A673 (cell line): ENCODE measurements around the gene CUX1. TPM values are rescaled to one million over a fixed set of nuclear protein-coding genes. Genes with fewer than 3 reads are reported as not detected.

Source experiments
- BruUV-seq: library from RNA; stranded (reverse); fragments of 400-500 nt; replicated peaks from 2 replicates; lab custom pipeline; 2021; lab: Mats Ljungman, UMichigan
- CTCF ChIA-PET: fragments of 300-600 bp; sonication (Branson Sonifier 250); formaldehyde crosslinking; loops from one replicate; lab custom pipeline; 2022; ENCODE audit warnings: antibody characterized with exemption; lab: Charles Lee
- POLR2A ChIA-PET: fragments of 300-600 bp; sonication (Branson Sonifier 250); formaldehyde crosslinking; loops from one replicate; lab custom pipeline; 2022; ENCODE audit warnings: antibody characterized with exemption; ENCODE audit not compliant: low non-redundant PET; lab: Charles Lee
- DNase-seq: peaks from one replicate; pipeline ENCODE4 v3.0.0-alpha.2; 2015; ENCODE audit warnings: low spot score
- H3K27ac ChIP-seq: fragments of 200-600 bp; sonication (generic); 2 replicates; pipeline ENCODE4 v1.5.1; 2016; ENCODE audit warnings: mixed run types, low read depth, mild to moderate bottlenecking, mixed read lengths, antibody characterized with exemption, low read length; ENCODE audit not compliant: poor library complexity, severe bottlenecking
- H3K27me3 ChIP-seq: fragments of 200-600 bp; sonication (generic); replicated peaks from 2 replicates; pipeline ENCODE4 v1.6.1; 2017; ENCODE audit warnings: mixed run types, low read depth, mild to moderate bottlenecking, mixed read lengths, antibody characterized with exemption, low read length; ENCODE audit not compliant: insufficient read depth, poor library complexity
- H3K36me3 ChIP-seq: fragments of 200-600 bp; sonication (generic); 2 replicates; pipeline ENCODE4 v1.6.1; 2016; ENCODE audit warnings: mixed run types, mild to moderate bottlenecking, mixed read lengths, antibody characterized with exemption, low read length; ENCODE audit not compliant: insufficient read depth, poor library complexity, severe bottlenecking
- H3K4me1 ChIP-seq: fragments of 200-600 bp; sonication (generic); 2 replicates; pipeline ENCODE4 v1.6.1; 2017; ENCODE audit warnings: mixed run types, mild to moderate bottlenecking, mixed read lengths, antibody characterized with exemption, low read length; ENCODE audit not compliant: insufficient read depth, poor library complexity, severe bottlenecking
- H3K4me3 ChIP-seq: fragments of 200-600 bp; sonication (generic); 2 replicates; pipeline ENCODE4 v1.5.1; 2016; ENCODE audit warnings: low read depth, mixed run types, mild to moderate bottlenecking, mixed read lengths, low read length; ENCODE audit not compliant: poor library complexity, severe bottlenecking
- H3K9me3 ChIP-seq: fragments of 200-600 bp; sonication (generic); 2 replicates; pipeline ENCODE4 v1.6.1; 2016; ENCODE audit warnings: mixed run types, low read depth, mild to moderate bottlenecking, mixed read lengths, antibody characterized with exemption, low read length; ENCODE audit not compliant: poor library complexity, severe bottlenecking
- EZH2 ChIP-seq: fragments of 200-600 bp; sonication (generic); IDR thresholded peaks from 2 replicates; pipeline ENCODE4 v1.6.1; 2017; ENCODE audit warnings: borderline replicate concordance, low read depth, mild to moderate bottlenecking, mixed read lengths, antibody characterized with exemption, low read length; ENCODE audit not compliant: poor library complexity, severe bottlenecking
- intact Hi-C: fragments of 100-400 bp; cut with micrococcal nuclease; formaldehyde crosslinking; loops from one replicate; pipeline ENCODE4 v1.10.0; 2022; ENCODE audit not compliant: unreplicated experiment
- total RNA-seq: library from RNA; stranded (reverse); gene quantifications from 2 replicates; pipeline ENCODE4 v1.2.3, GENCODE V29; 2021
- TF ChIP-seq, protein P1 (sequence below): fragments of 300-800, 200-600 bp; sonication (generic); conservative IDR thresholded peaks from 2 replicates; pipeline ENCODE4 v1.5.1; 2017; ENCODE audit warnings: low read depth, mild to moderate bottlenecking, antibody characterized with exemption, low read length, moderate library complexity, mixed read lengths

CUX1 gene
- total RNA-seq, 1 experiment from 2014 or later = 49.4 TPM

DNA sequence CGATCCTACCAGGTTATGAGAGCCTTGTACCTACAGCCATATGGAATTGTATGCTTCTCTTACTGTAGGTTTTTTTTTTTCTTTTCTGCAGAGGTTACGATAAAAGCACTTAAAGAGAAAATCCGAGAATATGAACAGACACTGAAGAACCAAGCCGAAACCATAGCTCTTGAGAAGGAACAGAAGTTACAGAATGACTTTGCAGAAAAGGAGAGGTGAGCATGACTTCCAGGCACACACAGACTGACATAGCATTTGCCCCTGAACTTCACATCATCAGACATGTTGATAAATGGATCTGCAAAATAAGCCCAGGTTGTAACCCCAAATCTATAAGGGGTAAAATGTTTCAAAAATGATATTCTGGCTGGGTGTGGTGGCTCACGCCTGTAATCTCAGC lies 286.8 kb downstream of the CUX1 start:
- no peak for DNase-seq
- ChIA-PET POLR2A (no interaction called here), CTCF (no interaction called here)
- no peaks in the 10 kb centered on the region for H3K9me3 ChIP-seq
- BruUV-seq = no TSS peak
- H3K4me1 ChIP-seq = no peaks in the 10 kb centered on the region
- no peak overlapping the region for H3K27ac ChIP-seq
- H3K4me3 ChIP-seq = no peak overlapping the region
- no peaks in the 10 kb centered on the region for H3K27me3 ChIP-seq
- TF ChIP-seq EZH2 = no peak
- TF ChIP-seq, protein P1, sequence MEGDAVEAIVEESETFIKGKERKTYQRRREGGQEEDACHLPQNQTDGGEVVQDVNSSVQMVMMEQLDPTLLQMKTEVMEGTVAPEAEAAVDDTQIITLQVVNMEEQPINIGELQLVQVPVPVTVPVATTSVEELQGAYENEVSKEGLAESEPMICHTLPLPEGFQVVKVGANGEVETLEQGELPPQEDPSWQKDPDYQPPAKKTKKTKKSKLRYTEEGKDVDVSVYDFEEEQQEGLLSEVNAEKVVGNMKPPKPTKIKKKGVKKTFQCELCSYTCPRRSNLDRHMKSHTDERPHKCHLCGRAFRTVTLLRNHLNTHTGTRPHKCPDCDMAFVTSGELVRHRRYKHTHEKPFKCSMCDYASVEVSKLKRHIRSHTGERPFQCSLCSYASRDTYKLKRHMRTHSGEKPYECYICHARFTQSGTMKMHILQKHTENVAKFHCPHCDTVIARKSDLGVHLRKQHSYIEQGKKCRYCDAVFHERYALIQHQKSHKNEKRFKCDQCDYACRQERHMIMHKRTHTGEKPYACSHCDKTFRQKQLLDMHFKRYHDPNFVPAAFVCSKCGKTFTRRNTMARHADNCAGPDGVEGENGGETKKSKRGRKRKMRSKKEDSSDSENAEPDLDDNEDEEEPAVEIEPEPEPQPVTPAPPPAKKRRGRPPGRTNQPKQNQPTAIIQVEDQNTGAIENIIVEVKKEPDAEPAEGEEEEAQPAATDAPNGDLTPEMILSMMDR = no peak
- no peaks in the 10 kb centered on the region for H3K36me3 ChIP-seq
- intact Hi-C loops = no loop called here

DNA sequence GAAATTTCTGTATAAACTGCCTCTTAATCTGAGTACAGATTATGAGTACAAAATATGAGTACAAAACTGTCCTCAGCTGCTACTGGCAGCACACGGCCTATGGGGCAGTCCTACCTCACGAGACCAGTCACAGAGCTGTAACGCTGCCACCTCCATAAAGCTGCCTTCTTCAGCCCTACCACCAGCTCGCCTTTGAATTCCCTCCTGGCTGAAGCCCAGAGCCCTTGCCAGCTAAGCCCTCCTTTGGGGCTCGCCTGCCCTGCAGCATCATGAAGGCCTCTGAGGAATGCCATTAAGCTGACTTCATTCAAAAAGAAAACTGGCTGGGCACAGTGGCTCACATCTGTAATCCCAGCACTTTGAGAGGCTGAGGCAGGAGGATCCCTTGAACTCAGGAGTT lies 289.2 kb downstream of the CUX1 start:
- no peak for DNase-seq
- Histone ChIP-seq H3K9me3 (no peaks in the 10 kb centered on the region), H3K4me3 (no peak overlapping the region), H3K36me3 (no peaks in the 10 kb centered on the region), H3K27me3 (no peaks in the 10 kb centered on the region), H3K4me1 (no peaks in the 10 kb centered on the region), H3K27ac (no peak overlapping the region)
- TF ChIP-seq EZH2 = no peak
- TF ChIP-seq, protein P1 = no peak
- POLR2A ChIA-PET = no interaction called here
- no TSS peak for BruUV-seq
- intact Hi-C loops = no loop called here
- CTCF ChIA-PET = no interaction called here

DNA sequence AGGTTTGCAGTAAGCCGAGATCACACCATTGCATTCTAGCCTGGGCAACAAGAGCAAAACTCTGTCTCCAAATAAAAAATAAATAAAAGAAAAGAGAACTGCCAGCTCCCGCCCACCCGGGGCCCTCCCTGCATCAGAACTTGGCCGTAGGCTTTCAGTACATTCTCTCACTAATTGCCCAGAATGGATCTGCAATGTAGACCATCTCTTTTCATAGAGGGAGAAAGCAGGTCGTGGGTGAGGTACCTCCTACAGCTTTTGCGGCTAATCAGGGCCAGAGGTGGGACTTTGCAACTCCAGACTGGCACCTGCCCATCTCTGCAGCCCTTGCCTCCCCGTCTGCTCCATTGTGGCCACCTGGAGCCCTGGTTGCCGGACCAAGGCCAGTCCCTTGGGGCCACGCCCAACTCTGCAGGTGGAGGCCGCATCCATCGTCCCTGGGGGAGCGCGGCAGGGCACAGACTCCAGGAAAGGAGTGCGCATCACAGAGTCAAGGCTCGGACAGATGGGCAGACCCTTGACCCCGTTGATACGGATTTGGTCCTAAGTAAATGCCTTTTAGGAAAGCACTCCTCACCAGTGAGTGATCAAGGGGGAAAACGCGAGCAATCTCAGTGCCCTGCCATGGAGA lies 290.2 kb downstream of the CUX1 start:
- ChIA-PET CTCF (no interaction called here), POLR2A (no interaction called here)
- intact Hi-C loops = no loop called here
- Histone ChIP-seq H3K9me3 (no peaks in the 10 kb centered on the region), H3K36me3 (no peaks in the 10 kb centered on the region), H3K27ac (no peak overlapping the region), H3K4me1 (no peaks in the 10 kb centered on the region), H3K4me3 (no peak overlapping the region), H3K27me3 (no peaks in the 10 kb centered on the region)
- no peak for DNase-seq
- TF ChIP-seq, protein P1 = no peak
- no peak for TF ChIP-seq EZH2
- BruUV-seq = no TSS peak
